Smooth muscle cell (in vitro differentiated cells): ENCODE data around the gene HINFP. TPM values are rescaled to one million over a fixed set of nuclear protein-coding genes. Genes with fewer than 3 reads are reported as not detected.

Source experiments
- DNase-seq: peaks from one replicate; lab custom pipeline; 2025; ENCODE audit not compliant: unreplicated experiment; lab: John Stamatoyannopoulos, UW
- H2AFZ ChIP-seq: fragments of 200-600 bp; sonication (generic); 2 replicates; pipeline ENCODE4 v1.6.0; 2016; ENCODE audit warnings: antibody characterized with exemption, low read depth, mild to moderate bottlenecking
- H3F3A ChIP-seq: fragments of 200-600 bp; sonication (generic); 2 replicates; pipeline ENCODE4 v1.6.0; 2017; ENCODE audit warnings: antibody characterized with exemption, low read depth
- H3K27ac ChIP-seq: fragments of 200-600 bp; sonication (generic); 2 replicates; pipeline ENCODE4 v1.5.1; 2016; ENCODE audit warnings: low read depth, mild to moderate bottlenecking
- H3K27me3 ChIP-seq: fragments of 200-600 bp; sonication (generic); 2 replicates; pipeline ENCODE4 v1.6.1; 2016; ENCODE audit warnings: low read depth, mild to moderate bottlenecking
- H3K36me3 ChIP-seq: fragments of 200-600 bp; sonication (generic); 2 replicates; pipeline ENCODE4 v1.5.1; 2016; ENCODE audit warnings: low read depth
- H3K4me1 ChIP-seq: fragments of 200-600 bp; sonication (generic); 2 replicates; pipeline ENCODE4 v1.5.1; 2016; ENCODE audit warnings: low read depth
- H3K4me2 ChIP-seq: fragments of 200-600 bp; sonication (generic); 2 replicates; pipeline ENCODE4 v1.6.0; 2016; ENCODE audit warnings: mild to moderate bottlenecking
- H3K4me3 ChIP-seq: fragments of 200-600 bp; sonication (generic); 2 replicates; pipeline ENCODE4 v1.5.1; 2016; ENCODE audit warnings: mild to moderate bottlenecking
- H3K79me2 ChIP-seq: fragments of 200-600 bp; sonication (generic); 2 replicates; pipeline ENCODE4 v1.6.0; 2016; ENCODE audit warnings: low read depth, mild to moderate bottlenecking
- H3K9ac ChIP-seq: fragments of 200-600 bp; sonication (generic); 2 replicates; pipeline ENCODE4 v1.6.0; 2016; ENCODE audit warnings: low read depth
- H3K9me3 ChIP-seq: fragments of 200-600 bp; sonication (generic); replicated peaks from 2 replicates; pipeline ENCODE4 v1.5.1; 2016; ENCODE audit warnings: low read depth
- H4K20me1 ChIP-seq: fragments of 200-600 bp; sonication (generic); 2 replicates; pipeline ENCODE4 v1.6.0; 2016; ENCODE audit warnings: low read depth
- CTCF ChIP-seq: fragments of 200-600 bp; sonication (generic); IDR thresholded peaks from 2 replicates; pipeline ENCODE4 v1.5.1; 2017; ENCODE audit warnings: borderline replicate concordance, mild to moderate bottlenecking, antibody characterized with exemption; ENCODE audit not compliant: insufficient read depth, poor library complexity, severe bottlenecking
- WGBS: methylation state at CpG from one replicate; pipeline ENCODE4 v1.1.7; 2016; ENCODE audit warnings: low lambda C conversion rate; 5-methylcytosine and 5-hydroxymethylcytosine counted together
- polyA plus RNA-seq: library from polyadenylated mRNA; unstranded; fragments of >200 nt; fragmentation: Nextera tagmentation; extraction: Ambion mirVana; gene quantifications from 2 replicates; pipeline ENCODE4 v1.2.1, GENCODE V29; 2016
- total RNA-seq: library from RNA; depleted of rRNA; stranded (reverse); fragments of >200 nt; gene quantifications from 2 replicates; pipeline ENCODE4 v1.2.3, GENCODE V29; 2014

HINFP gene
- total and polyA plus RNA-seq, 2 experiments from 2014 or later: 15.6 to 17.3 TPM

- H3K9me3 ChIP-seq: no peaks in the 10 kb centered on the region
- H3K27me3 ChIP-seq: peaks cover 27% of the 10 kb centered on the region
- H3K27ac ChIP-seq: no peak overlapping the region
- H3F3A ChIP-seq: no peaks in the 10 kb centered on the region
- 6% methylated on average over 23 of the region's 33 CpGs for whole genome bisulfite sequencing
- no peak for TF ChIP-seq CTCF
- H3K36me3 ChIP-seq: no peaks in the 10 kb centered on the region
- H2AFZ ChIP-seq: peak overlapping the region; percentile 98
- H3K4me1 ChIP-seq: peaks cover 4% of the 10 kb centered on the region
- H3K79me2 ChIP-seq: no peaks in the 10 kb centered on the region
- DNase-seq: no peak
- H3K4me2 ChIP-seq: peak overlapping the region; percentile 98
- H3K9ac ChIP-seq: no peak overlapping the region
- H4K20me1 ChIP-seq: no peaks in the 10 kb centered on the region
- peak overlapping the region; percentile 73 for H3K4me3 ChIP-seq
Observed at GRCh38 chr11:119149786-119150275, 28.5 kb downstream of the HINFP start.

DNA sequence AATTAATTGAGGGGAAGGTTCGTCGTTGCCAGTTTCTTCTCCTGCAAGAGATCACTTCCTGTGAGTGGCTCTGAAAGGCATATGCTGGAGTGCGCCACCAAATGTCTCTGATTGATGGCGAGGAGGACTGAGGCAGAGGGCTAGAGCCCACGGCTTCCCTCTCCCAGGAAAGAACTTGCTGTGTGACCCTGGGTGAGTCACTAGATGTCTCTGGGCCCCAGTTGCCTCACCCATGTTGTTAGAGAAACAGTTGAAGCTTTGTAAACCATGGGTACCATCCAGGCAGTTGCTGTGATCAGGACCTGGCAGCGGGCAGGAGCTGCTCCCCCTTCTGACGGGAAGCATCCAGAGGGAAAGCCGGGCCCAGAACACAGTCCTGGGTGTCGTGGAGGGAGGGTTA lies 30.7 kb downstream of the HINFP start:
- no peak overlapping the region for H3K4me3 ChIP-seq
- H3K27ac ChIP-seq: no peak overlapping the region
- WGBS: 84% methylated on average over 9 of the region's 9 CpGs
- H4K20me1 ChIP-seq: no peaks in the 10 kb centered on the region
- no peak overlapping the region for H2AFZ ChIP-seq
- no peaks in the 10 kb centered on the region for H3K9me3 ChIP-seq
- no peak overlapping the region for H3K4me2 ChIP-seq
- no peak for DNase-seq
- peaks cover 4% of the 10 kb centered on the region for H3K4me1 ChIP-seq
- TF ChIP-seq CTCF: no peak
- H3K27me3 ChIP-seq: peaks cover 19% of the 10 kb centered on the region
- H3K9ac ChIP-seq: no peak overlapping the region
- no peaks in the 10 kb centered on the region for H3K36me3 ChIP-seq
- H3F3A ChIP-seq: no peaks in the 10 kb centered on the region
- no peaks in the 10 kb centered on the region for H3K79me2 ChIP-seq

DNA sequence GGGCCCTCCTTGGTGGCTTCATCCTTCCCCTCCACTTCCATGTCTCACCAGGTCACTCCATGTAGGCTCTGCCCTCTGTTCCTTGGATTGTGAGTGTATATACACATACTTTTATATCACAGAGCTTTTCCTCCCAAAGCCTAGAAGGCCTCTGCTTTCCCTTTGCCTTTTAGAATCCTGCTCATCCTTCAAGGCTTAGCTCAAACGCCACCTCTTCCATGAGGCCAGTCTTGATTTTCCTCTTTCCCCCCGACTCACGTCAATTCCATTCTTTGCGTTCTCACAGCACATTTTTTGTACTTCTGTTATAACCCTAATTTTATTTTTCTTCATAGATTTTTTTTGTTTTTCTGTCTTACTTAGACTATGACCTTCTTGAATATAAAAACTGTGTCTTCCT lies 31.2 kb downstream of the HINFP start:
- no peak for DNase-seq
- H3K27me3 ChIP-seq: peaks cover 13% of the 10 kb centered on the region

More for the DNA sequence above, 31.2 kb downstream of the HINFP start:
- H3K79me2 ChIP-seq: no peaks in the 10 kb centered on the region
- no peak overlapping the region for H3K27ac ChIP-seq
- no peaks in the 10 kb centered on the region for H3F3A ChIP-seq
- TF ChIP-seq CTCF: no peak
- H3K4me1 ChIP-seq: peaks cover 4% of the 10 kb centered on the region
- no peak overlapping the region for H2AFZ ChIP-seq
- H3K4me2 ChIP-seq: no peak overlapping the region
- H3K9me3 ChIP-seq: no peaks in the 10 kb centered on the region
- no peaks in the 10 kb centered on the region for H3K36me3 ChIP-seq
- no peaks in the 10 kb centered on the region for H4K20me1 ChIP-seq
- H3K4me3 ChIP-seq: no peak overlapping the region
- WGBS: 91% methylated on average over 4 of the region's 4 CpGs
- H3K9ac ChIP-seq: no peak overlapping the region
